Mesodermal cell (in vitro differentiated cells): Measurements from ENCODE around the gene PRM3.

Source experiments
- H3K27ac ChIP-seq: 2 replicates; pipeline ENCODE4 v1.7.0; 2013; ENCODE audit warnings: mild to moderate bottlenecking, low read depth, low read length, moderate library complexity; ENCODE audit not compliant: severe bottlenecking
- H3K36me3 ChIP-seq: 2 replicates; pipeline ENCODE4 v1.7.1; 2013; ENCODE audit warnings: mild to moderate bottlenecking, low read length, moderate library complexity; ENCODE audit not compliant: control insufficient read depth, insufficient read depth
- H3K4me1 ChIP-seq: one replicate; pipeline ENCODE4 v1.7.1; 2013; ENCODE audit warnings: mild to moderate bottlenecking, low read length; ENCODE audit not compliant: insufficient read depth, control insufficient read depth, poor library complexity, severe bottlenecking
- H3K4me3 ChIP-seq: 2 replicates; pipeline ENCODE4 v1.7.0; 2013; ENCODE audit warnings: low read length, control low read depth, mild to moderate bottlenecking; ENCODE audit not compliant: insufficient read depth, poor library complexity, severe bottlenecking; ENCODE audit errors: extremely low read depth
- H3K9me3 ChIP-seq: 2 replicates; pipeline ENCODE4 v1.7.1; 2013; ENCODE audit warnings: mild to moderate bottlenecking, low read length, moderate library complexity; ENCODE audit not compliant: control insufficient read depth
- WGBS, 2 experiments: methylation state at CpG; one replicate each; pipeline ENCODE4 v1.1.5; 2013; ENCODE audit warnings: missing lambda C conversion rate in 2 of 2; ENCODE audit not compliant: insufficient coverage in 2 of 2; 5-methylcytosine and 5-hydroxymethylcytosine counted together

PRM3 gene

DNA sequence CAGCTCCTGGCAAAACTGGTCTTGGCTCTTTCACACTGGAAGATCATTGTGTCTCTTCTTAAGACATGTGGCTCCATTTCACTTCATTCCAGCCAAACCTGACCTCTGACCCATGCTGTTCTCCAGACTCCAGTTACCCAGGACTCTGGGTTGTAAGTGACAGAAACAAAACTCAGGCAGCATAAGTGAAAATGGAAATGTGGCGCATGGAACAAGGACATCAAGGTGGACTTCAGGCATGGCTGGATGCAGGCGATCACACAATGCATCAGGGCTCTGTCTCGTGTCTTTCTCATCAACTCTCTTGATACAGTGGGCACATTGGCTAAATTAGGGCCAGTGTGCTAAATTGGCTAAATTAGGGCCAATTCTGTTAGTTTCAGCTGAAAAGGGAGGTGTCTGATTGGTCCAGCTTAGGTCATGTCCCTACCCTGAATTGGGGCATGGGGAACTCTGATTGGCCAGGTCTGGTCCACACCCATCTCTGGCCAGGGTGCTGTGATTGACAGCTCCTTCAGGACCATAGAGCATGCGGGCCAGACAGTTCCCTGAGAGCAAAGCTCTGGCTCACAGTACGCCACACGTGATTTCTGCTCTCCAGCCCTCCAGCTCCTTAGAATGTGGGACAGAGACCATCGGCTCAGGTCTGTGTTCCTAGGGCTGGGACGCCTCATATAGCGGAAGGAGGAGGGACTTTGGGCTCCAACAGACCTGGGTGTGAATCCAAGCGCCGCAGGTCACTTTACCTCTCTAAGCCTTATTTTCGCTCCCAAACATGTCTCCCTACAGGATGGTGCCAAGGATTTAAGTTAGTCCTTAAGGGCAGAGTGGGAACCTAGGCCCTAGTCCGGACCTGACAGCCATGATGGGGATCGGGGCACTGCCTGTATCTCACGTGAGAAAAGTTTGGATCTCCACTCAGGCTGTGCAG is 34.9 kb downstream of the PRM3 start:
- 94 to 95% methylated on average over 11 to 15 of the region's 15 CpGs for WGBS, 2 experiments

DNA sequence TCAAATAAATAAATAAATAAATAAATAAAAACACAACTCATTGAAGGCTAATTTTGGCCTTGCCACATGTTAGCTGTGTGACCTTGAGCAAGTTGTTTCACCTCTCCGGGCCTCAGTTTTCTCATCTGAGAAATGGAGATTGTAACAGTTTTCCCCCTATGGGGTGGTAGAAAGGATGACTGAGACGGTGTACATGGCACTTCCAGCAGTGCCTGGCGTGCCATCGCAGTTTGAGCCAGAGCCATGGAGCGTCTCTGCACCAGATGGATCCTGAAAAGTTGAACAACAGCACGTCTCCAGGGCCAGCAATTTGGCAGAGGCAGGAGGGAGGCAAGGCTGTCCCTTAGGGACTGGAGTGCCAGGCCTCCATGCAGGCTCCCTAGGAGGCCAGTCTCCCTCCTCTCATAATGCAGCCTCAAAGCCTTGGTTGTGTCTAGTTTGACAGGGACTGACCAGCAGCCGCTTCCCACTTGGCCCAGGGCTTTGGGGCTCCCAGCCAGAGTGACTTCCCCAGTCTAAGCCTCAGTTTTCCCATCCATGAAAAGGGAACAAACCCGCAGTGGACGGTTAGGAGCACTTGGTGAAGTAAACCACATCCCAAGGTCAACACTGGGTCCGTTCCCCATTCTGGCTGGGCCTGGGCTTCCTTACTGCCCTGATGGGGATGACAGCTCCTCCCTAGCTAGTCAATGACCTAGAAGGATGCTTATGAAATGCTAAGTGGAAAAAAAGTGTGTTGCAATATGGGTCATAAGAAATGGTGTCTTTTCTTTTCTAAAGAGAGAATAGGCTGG is 36.8 kb downstream of the PRM3 start:
- 89 to 97% methylated on average over 10 of the region's 10 CpGs for WGBS, 2 experiments
- Histone ChIP-seq H3K36me3 (no peaks in the 10 kb centered on the region), H3K27ac (no peak overlapping the region), H3K4me1 (no peaks in the 10 kb centered on the region), H3K4me3 (no peak overlapping the region), H3K9me3 (no peaks in the 10 kb centered on the region)

More for the DNA sequence above, 34.9 kb downstream of the PRM3 start:
- H3K36me3 ChIP-seq, result no peaks in the 10 kb centered on the region
- no peaks in the 10 kb centered on the region for H3K4me1 ChIP-seq
- no peaks in the 10 kb centered on the region for H3K9me3 ChIP-seq
- H3K4me3 ChIP-seq, result no peak overlapping the region
- H3K27ac ChIP-seq, result no peak overlapping the region

DNA sequence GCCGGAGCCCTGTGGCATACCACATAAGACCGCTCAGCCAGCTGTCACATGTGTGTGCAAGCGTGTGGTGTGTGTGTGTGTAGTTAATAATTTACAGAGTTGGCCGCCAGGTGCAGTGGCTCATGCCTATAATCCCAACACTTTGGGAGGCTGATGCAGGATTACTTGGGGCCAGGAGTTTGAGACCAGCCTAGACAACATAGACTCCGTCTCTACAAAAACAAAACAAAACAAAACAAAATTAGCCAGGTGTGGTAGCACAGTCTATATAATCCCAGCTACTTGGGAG is 37.8 kb downstream of the PRM3 start:
- Histone ChIP-seq H3K4me3 (no peak overlapping the region), H3K36me3 (no peaks in the 10 kb centered on the region), H3K9me3 (no peaks in the 10 kb centered on the region), H3K27ac (no peak overlapping the region), H3K4me1 (no peaks in the 10 kb centered on the region)
- WGBS, 2 experiments, result 100% methylated on average over 1 to 3 of the region's 5 CpGs

DNA sequence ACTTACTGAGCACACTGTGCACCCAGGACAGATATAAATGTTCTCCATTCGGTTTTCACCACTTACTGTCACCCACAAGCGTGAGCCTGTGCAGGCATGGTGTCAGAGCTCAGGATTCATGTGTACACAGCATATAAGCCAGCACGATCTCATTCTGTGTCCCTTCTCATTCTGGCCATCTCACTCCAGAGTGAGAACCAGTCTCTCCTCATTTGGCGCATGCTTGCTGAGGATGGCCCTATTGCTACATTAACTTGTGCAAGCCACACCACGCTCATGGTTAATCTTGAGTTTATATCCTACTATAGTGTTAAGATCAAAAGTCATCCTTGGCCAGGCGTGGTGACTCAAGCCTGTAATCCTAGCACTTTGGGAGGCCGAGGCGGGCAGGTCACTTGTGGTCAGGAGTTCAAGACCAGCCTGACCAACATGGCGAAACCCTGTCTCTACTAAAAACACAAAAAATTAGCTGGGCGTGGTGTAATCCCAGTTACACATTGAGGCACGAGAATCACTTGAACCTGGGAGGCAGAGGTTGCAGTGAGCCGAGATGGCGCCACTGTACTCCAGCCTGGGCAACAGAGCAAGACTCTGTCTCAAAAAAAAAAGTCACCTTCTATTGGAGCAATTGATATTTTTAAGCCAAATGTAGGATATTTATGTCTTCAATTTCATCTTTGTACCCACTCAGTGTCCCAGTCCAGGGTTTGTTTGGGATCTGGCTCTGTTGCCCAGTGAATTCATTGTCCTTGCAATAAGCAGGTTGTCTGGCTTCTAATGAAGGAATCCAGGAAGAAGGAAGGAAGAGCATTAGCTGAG is 38.3 kb downstream of the PRM3 start:
- Histone ChIP-seq H3K36me3 (no peaks in the 10 kb centered on the region), H3K4me3 (no peak overlapping the region), H3K4me1 (no peaks in the 10 kb centered on the region), H3K9me3 (no peaks in the 10 kb centered on the region), H3K27ac (no peak overlapping the region)
- 88 to 90% methylated on average over 9 to 10 of the region's 13 CpGs for WGBS, 2 experiments

DNA sequence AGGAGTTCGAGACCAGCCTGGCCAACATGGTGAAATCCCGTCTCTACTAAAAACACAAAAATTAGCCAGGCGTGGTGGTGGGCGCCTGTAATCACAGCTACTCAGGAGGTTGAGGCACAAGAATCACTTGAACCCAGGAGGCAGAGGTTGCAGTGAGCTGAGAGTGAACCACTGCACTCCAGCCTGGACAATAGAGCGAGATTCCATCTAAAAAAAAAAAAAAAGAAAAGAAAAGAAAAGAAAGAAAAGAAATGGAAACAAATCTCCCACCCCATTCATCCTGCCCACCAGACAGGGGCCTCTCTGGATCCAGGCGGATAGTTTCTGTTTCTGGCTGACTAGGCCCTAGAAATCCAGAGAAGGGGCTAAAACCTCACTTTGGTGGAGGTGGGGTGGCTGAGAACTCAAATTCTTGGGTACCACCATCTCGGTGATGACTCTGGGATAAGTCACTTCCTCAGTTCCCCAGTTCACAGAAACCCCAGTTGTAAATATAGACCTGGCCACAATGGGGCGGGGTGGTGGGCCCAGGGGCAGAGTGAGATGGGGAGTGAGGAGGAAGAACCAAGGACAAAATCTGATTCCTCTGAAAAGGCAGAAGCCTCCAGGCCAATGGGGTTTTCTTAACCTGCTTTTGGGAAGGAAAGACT is 39.6 kb downstream of the PRM3 start:
- WGBS, 2 experiments, result 57 to 67% methylated on average over 3 of the region's 8 CpGs
- H3K9me3 ChIP-seq, result no peaks in the 10 kb centered on the region
- no peaks in the 10 kb centered on the region for H3K4me1 ChIP-seq
- H3K27ac ChIP-seq, result no peak overlapping the region
- H3K36me3 ChIP-seq, result no peaks in the 10 kb centered on the region
- no peak overlapping the region for H3K4me3 ChIP-seq

DNA sequence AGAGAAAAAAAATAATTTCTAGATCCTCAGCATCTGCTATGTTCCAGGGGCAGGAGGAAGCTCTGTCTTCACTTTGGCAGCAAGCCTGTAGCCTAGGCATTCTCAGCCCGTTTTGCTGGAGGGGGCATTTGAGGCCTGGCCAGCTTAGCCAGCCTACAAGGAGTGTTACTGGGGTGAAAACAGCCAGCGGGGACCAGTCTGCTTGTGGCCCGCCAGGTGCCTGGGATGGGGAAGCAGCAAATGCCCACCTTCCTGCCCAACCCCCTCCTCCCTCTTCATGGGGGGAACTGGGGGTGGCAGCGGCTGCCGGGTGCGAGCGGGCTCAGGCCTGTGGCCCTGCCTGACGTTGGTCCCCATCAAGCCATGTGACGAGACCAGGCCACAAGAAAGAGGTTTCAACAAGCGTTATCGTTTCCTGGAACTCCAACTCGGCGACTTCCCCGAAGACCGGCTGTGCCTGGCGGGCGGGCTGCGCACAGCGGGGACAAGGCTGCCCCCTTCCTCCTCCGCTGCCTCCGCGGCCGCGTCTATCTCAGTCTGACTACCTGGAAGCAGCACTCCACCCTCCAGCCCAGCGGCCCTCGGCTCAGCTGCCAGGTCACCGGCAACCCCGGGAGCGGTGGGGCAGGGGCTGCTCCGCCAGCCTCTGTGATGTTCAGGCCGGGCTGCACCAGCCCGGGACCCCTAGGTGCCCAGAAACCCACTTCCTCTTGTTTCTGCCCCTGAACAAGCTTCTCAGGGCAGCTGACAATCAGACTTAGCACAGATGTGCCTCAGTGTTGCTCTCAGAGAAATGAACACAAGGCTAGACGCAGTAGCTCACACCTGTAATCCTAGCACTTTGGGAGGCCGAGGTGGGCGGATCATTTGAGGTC is 40.3 kb downstream of the PRM3 start:
- H3K36me3 ChIP-seq, result no peaks in the 10 kb centered on the region

DNA sequence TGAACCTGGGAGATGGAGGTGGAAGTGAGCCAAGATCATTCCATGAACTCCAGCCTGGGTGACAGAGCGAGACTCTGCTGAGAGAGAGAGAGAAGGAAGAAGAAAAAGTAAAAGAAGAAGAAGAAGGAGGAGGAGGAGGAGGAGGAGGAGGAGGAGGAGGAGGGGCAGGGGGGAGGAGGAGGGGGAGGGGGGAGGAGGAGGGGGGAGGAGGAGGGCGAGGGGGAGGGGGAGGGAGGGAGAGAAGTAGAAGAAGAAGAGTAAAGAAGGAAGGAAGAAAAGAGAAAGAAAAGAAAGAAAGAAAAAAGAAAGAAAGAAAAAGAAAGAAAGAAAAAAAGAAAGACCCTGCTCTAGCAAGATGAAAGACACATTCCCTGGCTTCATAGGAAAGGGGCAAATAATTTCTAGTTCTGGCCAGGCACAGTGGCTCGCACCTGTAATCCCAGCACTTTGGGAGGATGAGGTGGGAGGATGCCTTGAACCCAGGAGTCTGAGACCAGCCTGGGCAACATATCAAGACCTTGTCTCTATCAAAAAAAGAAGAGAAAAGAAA is 41.1 kb downstream of the PRM3 start:
- no peaks in the 10 kb centered on the region for H3K36me3 ChIP-seq
- H3K4me1 ChIP-seq, result no peaks in the 10 kb centered on the region
- no peak overlapping the region for H3K4me3 ChIP-seq
- WGBS, 2 experiments, result 100% methylated on average over 1 of the region's 3 CpGs; no CpG with 5 or more reads in 1 of the 2 experiments
- H3K9me3 ChIP-seq, result no peaks in the 10 kb centered on the region
- H3K27ac ChIP-seq, result no peak overlapping the region

More for the DNA sequence above, 40.3 kb downstream of the PRM3 start:
- no peaks in the 10 kb centered on the region for H3K4me1 ChIP-seq
- H3K27ac ChIP-seq, result no peak overlapping the region
- no peak overlapping the region for H3K4me3 ChIP-seq
- 93 to 94% methylated on average over 25 to 27 of the region's 35 CpGs for WGBS, 2 experiments
- H3K9me3 ChIP-seq, result no peaks in the 10 kb centered on the region

DNA sequence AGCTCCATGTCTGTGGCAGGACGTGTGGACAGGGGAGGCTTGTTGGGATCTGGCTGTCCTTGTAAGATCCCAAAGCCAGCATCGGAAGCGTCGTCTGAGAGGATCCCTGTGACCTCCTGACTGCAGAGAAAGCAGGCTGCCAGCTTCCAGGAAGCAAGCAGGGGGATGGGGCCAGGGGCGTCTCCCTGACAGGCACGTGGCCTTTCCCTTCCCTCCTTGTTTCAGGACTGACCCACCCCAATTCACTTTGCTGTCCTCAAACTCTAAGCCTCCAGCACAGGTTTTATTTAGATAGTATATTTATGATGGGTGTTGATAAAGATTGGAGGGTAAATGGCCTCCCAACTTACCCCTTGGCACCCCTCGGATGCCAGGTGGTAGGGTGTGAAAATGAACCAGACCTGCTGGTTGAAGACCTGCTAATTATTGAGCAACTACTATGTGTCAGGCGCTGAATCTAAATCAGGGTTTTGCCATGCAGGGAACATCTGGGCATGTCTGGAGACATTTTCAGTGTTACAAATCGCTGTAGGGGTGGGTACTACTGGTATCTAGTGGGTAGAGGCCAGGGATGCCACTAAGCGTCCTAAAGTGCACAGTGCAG is 42.0 kb downstream of the PRM3 start:
- H3K9me3 ChIP-seq, result no peaks in the 10 kb centered on the region
- H3K4me3 ChIP-seq, result no peak overlapping the region
- WGBS, 2 experiments, result 63 to 76% methylated on average over 7 to 10 of the region's 10 CpGs
- no peaks in the 10 kb centered on the region for H3K36me3 ChIP-seq
- no peak overlapping the region for H3K27ac ChIP-seq
- no peaks in the 10 kb centered on the region for H3K4me1 ChIP-seq

DNA sequence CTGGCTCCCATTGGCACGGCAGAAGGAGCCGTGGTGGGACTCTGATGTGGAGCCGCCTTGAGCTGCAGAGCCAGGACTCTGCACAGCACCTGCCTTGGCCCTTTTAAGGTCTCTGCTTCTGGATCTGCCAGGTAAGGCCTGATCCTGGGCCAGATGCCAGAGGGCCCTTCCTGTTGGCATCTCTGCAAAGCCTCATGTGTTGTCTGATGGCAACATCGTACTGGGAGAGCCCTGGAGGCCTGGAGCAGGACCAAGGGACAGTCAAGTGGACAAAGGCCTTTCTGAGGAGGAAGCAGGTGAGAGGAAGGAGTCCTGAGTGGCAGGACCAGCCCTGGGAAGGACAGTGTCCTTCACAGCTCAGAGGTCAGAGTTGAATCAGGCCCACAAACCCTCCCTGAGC is 43.5 kb downstream of the PRM3 start:
- no peaks in the 10 kb centered on the region for H3K9me3 ChIP-seq
- no peaks in the 10 kb centered on the region for H3K36me3 ChIP-seq
- H3K4me3 ChIP-seq, result no peak overlapping the region
- H3K27ac ChIP-seq, result no peak overlapping the region
- H3K4me1 ChIP-seq, result no peaks in the 10 kb centered on the region
- 92 to 93% methylated on average over 4 of the region's 4 CpGs for whole genome bisulfite sequencing, 2 experiments
